Lower leg skin (tissue), 3 donors: ENCODE measurements around the gene VSTM2B.

Experiments used
- CTCF ChIP-seq, 3 donors: fragments of 450-650 bp; IDR thresholded peaks; one replicate each; pipeline ENCODE4 v1.5.1; 2016; ENCODE audit warnings: antibody characterized with exemption in 3 of 3, mild to moderate bottlenecking in 3 of 3, moderate library complexity in 2 of 3
- POLR2A ChIP-seq, 2 donors: fragments of 450-650 bp; IDR thresholded peaks; one replicate each; pipeline ENCODE4 v1.6.1; 2016 to 2017; ENCODE audit warnings: antibody characterized with exemption in 2 of 2, mild to moderate bottlenecking in 1 of 2, moderate library complexity in 1 of 2

DNA sequence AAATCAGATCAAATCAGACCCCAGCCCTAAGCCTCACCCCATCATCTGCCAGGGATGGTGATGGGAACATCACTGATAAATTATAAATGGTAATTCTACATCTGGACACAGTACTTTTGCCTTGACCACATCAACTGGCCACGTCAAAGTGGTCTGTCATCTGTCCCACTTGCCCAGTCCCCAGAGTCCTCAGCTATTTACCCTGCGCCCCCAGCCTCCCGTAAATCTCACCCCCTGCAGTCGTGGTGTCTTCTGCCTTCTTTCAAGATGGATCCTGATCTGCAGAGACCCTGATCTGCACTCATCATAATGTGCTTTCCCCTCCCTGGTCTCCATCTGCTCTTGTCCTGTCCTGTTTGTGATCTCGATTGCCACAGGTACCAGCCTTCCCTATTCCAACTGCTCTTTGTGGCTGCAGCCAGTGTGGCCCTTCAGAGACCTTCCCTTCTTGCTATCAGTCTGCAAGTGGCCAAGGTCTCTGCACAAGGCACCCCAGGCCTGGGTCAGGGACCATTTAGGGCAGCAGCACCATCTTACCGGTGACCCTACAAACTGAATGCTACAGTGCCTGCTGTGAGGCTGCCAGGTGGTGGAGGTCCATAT lies 53.6 kb downstream of the VSTM2B start:
- no peak for TF ChIP-seq CTCF (IDR thresholded peaks at IDR 0.05)
- no peak for TF ChIP-seq POLR2A (IDR thresholded peaks at IDR 0.05)
